KMS-11 (cell line): ENCODE measurements around the gene NEXN.

Source experiments
- H2AFZ ChIP-seq: fragments of 200-600 bp; sonication (generic); 2 replicates; pipeline ENCODE4 v1.6.1; 2016; ENCODE audit warnings: antibody characterized with exemption, mixed run types, low read depth
- H3K27ac ChIP-seq: fragments of 200-600 bp; sonication (generic); 2 replicates; pipeline ENCODE4 v1.6.1; 2016; ENCODE audit warnings: mild to moderate bottlenecking, mixed run types
- H3K27me3 ChIP-seq: fragments of 200-600 bp; sonication (generic); 2 replicates; pipeline ENCODE4 v1.6.1; 2017; ENCODE audit warnings: mild to moderate bottlenecking, low read depth, mixed run types, moderate library complexity; ENCODE audit not compliant: insufficient read depth
- H3K36me3 ChIP-seq: fragments of 200-600 bp; sonication (generic); 2 replicates; pipeline ENCODE4 v1.6.1; 2017; ENCODE audit warnings: mild to moderate bottlenecking, mixed run types; ENCODE audit not compliant: insufficient read depth
- H3K4me1 ChIP-seq: fragments of 200-600 bp; sonication (generic); 2 replicates; pipeline ENCODE4 v1.6.1; 2016; ENCODE audit warnings: mild to moderate bottlenecking, low read depth, mixed run types; ENCODE audit not compliant: poor library complexity, severe bottlenecking
- H3K4me2 ChIP-seq: fragments of 200-600 bp; sonication (generic); 2 replicates; pipeline ENCODE4 v1.7.0; 2016; ENCODE audit warnings: mild to moderate bottlenecking, mixed run types
- H3K4me3 ChIP-seq: fragments of 200-600 bp; sonication (generic); IDR thresholded peaks from 2 replicates; pipeline ENCODE4 v1.6.1; 2017; ENCODE audit warnings: low read depth, low read length, mixed read lengths; ENCODE audit not compliant: insufficient read depth
- H3K79me2 ChIP-seq: fragments of 200-600 bp; sonication (generic); 2 replicates; pipeline ENCODE4 v1.6.1; 2016; ENCODE audit warnings: low read depth, mixed run types; ENCODE audit not compliant: insufficient read depth
- H3K9ac ChIP-seq: fragments of 200-600 bp; sonication (generic); 2 replicates; pipeline ENCODE4 v1.6.1; 2016; ENCODE audit warnings: mild to moderate bottlenecking, mixed run types
- H4K20me1 ChIP-seq: fragments of 200-600 bp; sonication (generic); 2 replicates; pipeline ENCODE4 v1.6.1; 2016; ENCODE audit warnings: mild to moderate bottlenecking, mixed run types; ENCODE audit not compliant: insufficient read depth
- TF ChIP-seq, protein P1 (sequence below): fragments of 200-600 bp; sonication (generic); conservative IDR thresholded peaks from 2 replicates; pipeline ENCODE4 v1.6.1; 2017; ENCODE audit warnings: low read depth, mild to moderate bottlenecking, antibody characterized with exemption, low read length, moderate library complexity, mixed read lengths

The NEXN gene

GRCh38 chr1:77847621-77848080 is 40.8 kb upstream of the NEXN start:
- Histone ChIP-seq H4K20me1 (no peaks in the 10 kb centered on the region), H3K36me3 (no peaks in the 10 kb centered on the region), H3K27ac (no peak overlapping the region), H3K4me3 (no peak overlapping the region), H3K79me2 (no peaks in the 10 kb centered on the region), H3K4me1 (no peaks in the 10 kb centered on the region), H3K9ac (no peak overlapping the region), H3K27me3 (no peaks in the 10 kb centered on the region), H2AFZ (no peak overlapping the region), H3K4me2 (no peak overlapping the region)
- TF ChIP-seq, protein P1, sequence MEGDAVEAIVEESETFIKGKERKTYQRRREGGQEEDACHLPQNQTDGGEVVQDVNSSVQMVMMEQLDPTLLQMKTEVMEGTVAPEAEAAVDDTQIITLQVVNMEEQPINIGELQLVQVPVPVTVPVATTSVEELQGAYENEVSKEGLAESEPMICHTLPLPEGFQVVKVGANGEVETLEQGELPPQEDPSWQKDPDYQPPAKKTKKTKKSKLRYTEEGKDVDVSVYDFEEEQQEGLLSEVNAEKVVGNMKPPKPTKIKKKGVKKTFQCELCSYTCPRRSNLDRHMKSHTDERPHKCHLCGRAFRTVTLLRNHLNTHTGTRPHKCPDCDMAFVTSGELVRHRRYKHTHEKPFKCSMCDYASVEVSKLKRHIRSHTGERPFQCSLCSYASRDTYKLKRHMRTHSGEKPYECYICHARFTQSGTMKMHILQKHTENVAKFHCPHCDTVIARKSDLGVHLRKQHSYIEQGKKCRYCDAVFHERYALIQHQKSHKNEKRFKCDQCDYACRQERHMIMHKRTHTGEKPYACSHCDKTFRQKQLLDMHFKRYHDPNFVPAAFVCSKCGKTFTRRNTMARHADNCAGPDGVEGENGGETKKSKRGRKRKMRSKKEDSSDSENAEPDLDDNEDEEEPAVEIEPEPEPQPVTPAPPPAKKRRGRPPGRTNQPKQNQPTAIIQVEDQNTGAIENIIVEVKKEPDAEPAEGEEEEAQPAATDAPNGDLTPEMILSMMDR, result no peak

GRCh38 chr1:77850082-77850481 is 38.3 kb upstream of the NEXN start:
- H3K4me1 ChIP-seq, result no peaks in the 10 kb centered on the region
- H2AFZ ChIP-seq, result no peak overlapping the region
- H3K9ac ChIP-seq, result no peak overlapping the region
- no peaks in the 10 kb centered on the region for H4K20me1 ChIP-seq
- no peak overlapping the region for H3K4me3 ChIP-seq
- no peaks in the 10 kb centered on the region for H3K79me2 ChIP-seq
- H3K4me2 ChIP-seq, result no peak overlapping the region
- TF ChIP-seq, protein P1, result no peak
- H3K27ac ChIP-seq, result no peak overlapping the region
- H3K27me3 ChIP-seq, result no peaks in the 10 kb centered on the region
- H3K36me3 ChIP-seq, result no peaks in the 10 kb centered on the region

DNA sequence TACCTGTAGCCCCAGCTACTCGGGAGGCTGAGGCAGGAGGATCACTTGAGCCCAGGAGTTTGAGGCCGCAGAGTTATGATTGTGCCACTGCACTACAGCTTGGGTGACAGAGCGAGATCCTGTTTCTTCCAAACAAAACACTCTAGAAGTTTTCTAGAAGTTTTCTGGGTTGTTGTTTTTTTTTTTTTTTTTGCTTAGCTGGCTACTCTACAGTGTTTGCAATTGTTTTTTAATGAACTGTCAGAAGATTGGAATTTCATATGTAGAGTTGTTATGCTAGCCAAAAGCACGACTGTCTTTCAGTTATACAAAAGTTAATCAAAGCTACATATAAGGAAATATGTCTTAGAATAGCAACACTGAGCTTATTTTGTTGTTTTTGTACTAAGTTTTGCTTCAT is 30.9 kb upstream of the NEXN start:
- no peaks in the 10 kb centered on the region for H4K20me1 ChIP-seq
- no peaks in the 10 kb centered on the region for H3K79me2 ChIP-seq
- H3K36me3 ChIP-seq, result no peaks in the 10 kb centered on the region
- H3K4me2 ChIP-seq, result no peak overlapping the region
- no peaks in the 10 kb centered on the region for H3K4me1 ChIP-seq
- H3K9ac ChIP-seq, result no peak overlapping the region
- no peak overlapping the region for H3K27ac ChIP-seq
- no peaks in the 10 kb centered on the region for H3K27me3 ChIP-seq
- no peak overlapping the region for H2AFZ ChIP-seq
- no peak overlapping the region for H3K4me3 ChIP-seq
- TF ChIP-seq, protein P1, result no peak

DNA sequence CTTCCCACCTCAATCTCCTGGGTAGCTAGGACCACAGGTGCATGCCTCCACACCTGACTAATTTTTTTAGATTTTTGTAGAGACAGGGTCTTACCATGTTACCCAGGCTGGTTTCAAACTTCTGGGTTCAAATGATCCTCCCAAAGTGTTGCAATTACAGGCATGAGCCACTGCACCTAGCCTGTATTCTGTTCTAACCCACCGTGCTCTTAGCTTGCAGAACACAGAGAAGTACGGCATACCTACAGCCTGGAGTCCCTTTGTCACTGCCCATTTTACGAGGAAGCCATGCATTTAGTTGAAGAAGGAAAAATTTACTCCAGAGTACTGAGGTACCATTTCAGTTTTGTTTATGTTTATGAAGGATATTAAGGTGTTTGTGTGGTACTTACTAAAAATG is 29.7 kb upstream of the NEXN start:
- Histone ChIP-seq H3K9ac (no peak overlapping the region), H3K79me2 (no peaks in the 10 kb centered on the region), H4K20me1 (no peaks in the 10 kb centered on the region), H2AFZ (no peak overlapping the region), H3K4me2 (no peak overlapping the region), H3K4me3 (no peak overlapping the region), H3K36me3 (no peaks in the 10 kb centered on the region), H3K27ac (no peak overlapping the region), H3K27me3 (no peaks in the 10 kb centered on the region), H3K4me1 (no peaks in the 10 kb centered on the region)
- TF ChIP-seq, protein P1, result no peak
